GM12801 (cell line): ENCODE measurements around the gene FTL.

Experiments
- TF ChIP-seq, protein P1 (sequence below): IDR thresholded peaks from one replicate; pipeline ENCODE4 v1.5.1; 2011; ENCODE audit warnings: control low read depth; ENCODE audit not compliant: insufficient read length; ENCODE audit errors: extremely low read depth

FTL gene

DNA sequence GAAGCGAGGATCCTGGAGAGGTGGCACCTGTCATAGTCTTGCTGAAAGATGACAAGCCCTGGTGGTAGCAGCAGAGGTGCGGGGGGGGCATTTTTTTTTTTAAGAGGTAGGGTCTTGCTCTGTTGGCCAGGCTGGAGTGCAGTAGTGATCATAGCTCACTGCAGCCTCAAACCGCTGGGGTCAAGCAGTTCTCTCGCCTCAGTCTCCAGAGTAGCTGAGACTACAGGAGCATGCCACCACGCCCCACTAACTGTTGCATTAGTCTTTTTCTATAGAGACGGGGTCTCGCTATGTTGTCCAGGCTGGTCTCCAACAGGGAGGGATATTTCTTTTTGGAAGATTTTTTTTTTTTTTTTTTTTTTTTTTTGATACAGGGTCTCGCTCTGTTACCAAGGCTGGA lies 7.1 kb upstream of the FTL start:
- TF ChIP-seq, protein P1, sequence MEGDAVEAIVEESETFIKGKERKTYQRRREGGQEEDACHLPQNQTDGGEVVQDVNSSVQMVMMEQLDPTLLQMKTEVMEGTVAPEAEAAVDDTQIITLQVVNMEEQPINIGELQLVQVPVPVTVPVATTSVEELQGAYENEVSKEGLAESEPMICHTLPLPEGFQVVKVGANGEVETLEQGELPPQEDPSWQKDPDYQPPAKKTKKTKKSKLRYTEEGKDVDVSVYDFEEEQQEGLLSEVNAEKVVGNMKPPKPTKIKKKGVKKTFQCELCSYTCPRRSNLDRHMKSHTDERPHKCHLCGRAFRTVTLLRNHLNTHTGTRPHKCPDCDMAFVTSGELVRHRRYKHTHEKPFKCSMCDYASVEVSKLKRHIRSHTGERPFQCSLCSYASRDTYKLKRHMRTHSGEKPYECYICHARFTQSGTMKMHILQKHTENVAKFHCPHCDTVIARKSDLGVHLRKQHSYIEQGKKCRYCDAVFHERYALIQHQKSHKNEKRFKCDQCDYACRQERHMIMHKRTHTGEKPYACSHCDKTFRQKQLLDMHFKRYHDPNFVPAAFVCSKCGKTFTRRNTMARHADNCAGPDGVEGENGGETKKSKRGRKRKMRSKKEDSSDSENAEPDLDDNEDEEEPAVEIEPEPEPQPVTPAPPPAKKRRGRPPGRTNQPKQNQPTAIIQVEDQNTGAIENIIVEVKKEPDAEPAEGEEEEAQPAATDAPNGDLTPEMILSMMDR: no peak

DNA sequence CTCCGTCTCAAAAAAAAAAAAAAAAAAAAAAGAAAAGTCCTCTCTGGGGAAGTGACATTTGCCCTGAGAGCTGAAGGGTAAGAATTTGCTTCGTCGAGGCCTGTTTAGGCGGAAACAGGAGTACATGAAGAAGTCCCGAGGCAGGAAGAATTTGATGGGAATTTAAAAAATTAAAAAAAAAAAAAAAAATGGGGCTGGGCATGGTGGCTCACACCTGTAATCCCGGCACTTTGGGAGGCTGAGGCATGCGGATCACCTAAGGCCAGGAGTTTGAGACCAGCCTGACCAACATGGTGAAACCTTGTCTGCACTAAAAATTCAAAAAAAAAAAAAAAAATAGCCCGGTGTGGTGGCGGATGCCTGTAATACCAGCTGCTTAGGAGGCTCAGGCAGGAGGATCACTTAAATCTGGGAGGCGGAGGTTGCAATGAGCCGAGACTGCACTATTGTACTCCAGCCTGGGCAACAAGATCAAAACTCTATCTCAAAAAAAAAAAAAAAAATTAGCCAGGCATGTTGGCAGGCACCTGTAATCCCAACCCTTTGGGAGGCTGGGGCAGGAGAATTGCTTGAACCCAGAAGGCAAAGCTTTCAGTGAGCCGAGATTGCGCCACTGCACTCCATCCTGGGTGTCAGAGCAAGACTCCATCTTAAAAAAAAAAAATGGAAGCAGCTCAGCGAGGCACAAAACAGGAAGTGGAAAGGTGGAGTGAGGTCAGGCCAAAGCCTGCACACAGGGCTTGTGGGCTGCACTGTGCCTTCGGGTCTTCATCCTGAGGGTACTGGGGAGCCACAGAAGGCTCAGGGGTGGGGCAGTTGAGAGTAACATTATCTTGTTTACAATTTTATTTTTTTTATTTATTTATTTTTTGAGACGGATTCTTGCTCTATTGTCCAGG lies 5.5 kb upstream of the FTL start:
- TF ChIP-seq, protein P1: no peak

DNA sequence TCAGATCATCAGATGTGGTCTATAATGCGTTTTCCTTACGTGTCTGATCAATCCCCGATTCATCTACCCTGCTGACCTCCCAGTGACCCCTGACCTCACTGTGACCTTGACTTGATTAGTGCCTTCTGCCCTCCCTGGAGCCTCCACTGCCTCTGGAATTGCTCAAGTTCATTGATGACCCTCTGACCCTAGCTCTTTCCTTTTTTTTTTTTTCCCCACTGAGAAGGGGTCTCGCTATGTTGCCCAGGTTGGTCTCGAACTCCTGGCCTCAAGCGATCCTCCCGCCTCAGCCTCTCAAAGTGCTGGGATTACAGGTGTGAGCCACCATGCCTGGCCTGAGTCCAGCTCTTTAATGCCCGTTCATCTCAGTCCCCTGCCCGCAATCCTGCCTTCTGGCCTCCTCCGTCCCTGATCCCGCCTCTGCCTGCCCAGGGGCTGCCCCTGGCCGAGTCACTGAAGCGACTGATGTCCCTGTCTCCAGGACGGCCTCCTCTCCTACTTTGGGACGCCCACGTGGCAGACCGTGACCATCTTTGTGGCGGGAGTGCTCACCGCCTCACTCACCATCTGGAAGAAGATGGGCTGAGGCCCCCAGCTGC lies 4.0 kb upstream of the FTL start:
- TF ChIP-seq, protein P1: no peak

DNA sequence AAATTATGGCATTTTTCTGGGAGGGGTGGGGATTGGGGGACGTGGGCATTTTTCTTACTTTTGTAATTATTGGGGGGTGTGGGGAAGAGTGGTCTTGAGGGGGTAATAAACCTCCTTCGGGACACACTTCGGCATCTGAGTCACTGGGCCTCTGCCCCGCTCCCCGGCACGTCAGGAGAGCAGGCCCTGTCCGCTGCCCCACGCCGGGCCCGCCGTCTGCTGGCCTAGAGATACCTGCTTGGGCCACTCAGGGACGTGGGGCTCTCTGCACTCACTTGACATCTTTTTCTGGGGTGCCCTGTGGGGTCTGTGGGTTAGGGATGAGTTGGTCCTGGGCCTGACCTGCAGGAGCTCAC lies 3.5 kb upstream of the FTL start:
- TF ChIP-seq, protein P1: no peak

DNA sequence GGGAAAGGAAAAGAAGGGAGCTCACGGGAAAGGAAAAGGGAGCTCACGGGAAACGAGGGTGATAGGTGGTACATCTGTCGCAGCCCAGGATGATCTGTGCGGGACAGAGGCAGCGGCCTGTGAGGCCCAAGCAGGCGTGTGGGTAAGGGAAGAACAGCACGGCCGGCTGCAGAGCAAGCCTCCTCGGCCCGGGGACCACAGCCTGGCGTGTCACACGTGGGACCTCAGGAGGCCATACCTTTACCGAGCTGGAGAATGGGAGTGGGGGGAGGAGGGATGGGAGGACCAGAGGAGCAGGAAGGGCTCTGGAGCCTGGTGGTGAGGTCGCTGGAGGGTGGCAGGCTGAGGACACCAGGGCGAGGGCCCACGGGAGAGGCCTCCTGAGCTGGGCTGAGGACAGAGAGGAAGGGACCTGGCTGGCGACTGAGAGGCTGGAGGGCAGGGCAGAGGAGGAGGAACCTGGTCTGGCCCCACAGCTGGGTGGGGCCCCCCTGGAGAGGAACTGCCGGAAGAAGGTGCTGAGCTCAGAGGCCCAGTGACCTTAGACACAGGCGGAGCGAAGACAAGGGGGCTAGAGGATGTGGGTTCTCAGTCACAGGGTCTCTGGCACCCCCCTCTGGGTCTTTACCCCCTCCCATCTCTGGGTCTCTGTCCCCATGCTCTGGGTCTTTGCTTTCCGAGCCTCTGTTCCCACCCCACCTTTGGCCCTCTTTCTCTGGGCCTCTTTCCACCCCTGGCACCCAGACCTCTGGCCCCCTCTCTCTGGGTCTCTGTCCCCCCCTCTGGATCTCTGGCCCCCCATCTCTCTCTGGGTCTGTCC lies 2.9 kb upstream of the FTL start:
- TF ChIP-seq, protein P1: no peak

DNA sequence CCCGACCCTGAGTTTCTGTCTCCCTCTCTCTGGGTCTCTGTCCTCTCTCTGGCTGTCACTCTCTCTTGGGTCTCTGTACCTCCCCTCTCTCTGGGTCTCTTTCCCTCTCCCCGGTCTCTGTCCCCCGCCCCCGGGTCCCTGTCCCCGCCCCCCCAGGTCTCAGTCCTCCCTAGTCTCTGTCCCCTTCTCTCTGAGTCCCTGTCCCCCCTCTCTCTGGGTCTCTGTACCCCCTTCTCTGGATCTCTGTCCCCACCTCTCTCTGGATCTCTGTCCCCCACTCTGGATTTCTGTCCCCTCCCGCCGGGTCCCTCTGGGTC lies 2.3 kb upstream of the FTL start:
- TF ChIP-seq, protein P1: no peak
